IMR-90 (cell line): Measurements from ENCODE around the gene TFDP2. TPM values are rescaled to one million over a fixed set of nuclear protein-coding genes. Genes with fewer than 3 reads are reported as not detected.

Experiments
- ATAC-seq: fragments of 200-7000 bp; cut with Tn5 transposase; 2 replicates; pipeline ENCODE4 v1.9.1; 2020; ENCODE audit warnings: low read depth, mild to moderate bottlenecking, moderate library complexity
- BruUV-seq: library from RNA; stranded (reverse); fragments of 400-500 nt; replicated peaks from 2 replicates; lab custom pipeline; 2021; lab: Mats Ljungman, UMichigan
- CTCF ChIA-PET: fragments of 300-600 bp; formaldehyde crosslinking; extraction: SDS; loops from one replicate; lab custom pipeline; 2021; ENCODE audit warnings: antibody characterized with exemption; lab: Yijun Ruan, JAX
- POLR2A ChIA-PET: fragments of 300-600 bp; sonication (Branson Sonifier 250); formaldehyde crosslinking; loops from one replicate; lab custom pipeline; 2022; ENCODE audit warnings: antibody characterized with exemption; ENCODE audit not compliant: unreplicated experiment; lab: Charles Lee
- DNase-seq: peaks from one replicate; pipeline ENCODE4 v3.0.0; 2013
- H2AFZ ChIP-seq: replicated peaks from 2 replicates; pipeline ENCODE3; 2013; ENCODE audit warnings: low read length, mild to moderate bottlenecking; ENCODE audit not compliant: poor library complexity
- H2AK5ac ChIP-seq: 2 replicates; pipeline ENCODE4 v1.6.1; 2013; ENCODE audit warnings: low read depth, low read length, inconsistent platforms
- H2AK9ac ChIP-seq: replicated peaks from 2 replicates; pipeline ENCODE3; 2013; ENCODE audit warnings: mild to moderate bottlenecking, low read depth, low read length, moderate library complexity; ENCODE audit not compliant: poor library complexity
- H2BK120ac ChIP-seq: 2 replicates; pipeline ENCODE4 v1.6.1; 2013; ENCODE audit warnings: low read depth, low read length, inconsistent platforms
- H2BK15ac ChIP-seq: 3 replicates; pipeline ENCODE4 v1.6.1; 2013; ENCODE audit warnings: low read depth, low read length, inconsistent platforms
- H2BK20ac ChIP-seq: 2 replicates; pipeline ENCODE4 v1.6.1; 2013; ENCODE audit warnings: low read depth, mild to moderate bottlenecking, inconsistent platforms, low read length, moderate library complexity
- H2BK5ac ChIP-seq: 2 replicates; pipeline ENCODE4 v1.6.1; 2013; ENCODE audit warnings: mild to moderate bottlenecking, low read depth, low read length, inconsistent platforms; ENCODE audit not compliant: poor library complexity, severe bottlenecking
- H3K14ac ChIP-seq: replicated peaks from 2 replicates; pipeline ENCODE4 v1.6.1; 2013; ENCODE audit warnings: low read depth, low read length, inconsistent platforms
- H3K18ac ChIP-seq: 2 replicates; pipeline ENCODE4 v1.6.1; 2013; ENCODE audit warnings: low read depth, low read length, control low read depth
- H3K23ac ChIP-seq: 2 replicates; pipeline ENCODE4 v1.6.1; 2013; ENCODE audit warnings: low read depth, low read length, inconsistent platforms
- H3K27ac ChIP-seq: 2 replicates; pipeline ENCODE4 v1.5.1; 2013; ENCODE audit warnings: mild to moderate bottlenecking, control low read depth, low read length; ENCODE audit not compliant: insufficient read depth
- H3K27me3 ChIP-seq: 2 replicates; pipeline ENCODE4 v1.6.1; 2013; ENCODE audit warnings: low read length; ENCODE audit not compliant: control insufficient read depth, insufficient read depth
- H3K36me3 ChIP-seq: 2 replicates; pipeline ENCODE4 v1.6.1; 2013; ENCODE audit warnings: low read length, mixed read lengths; ENCODE audit not compliant: control insufficient read depth, insufficient read depth
- H3K4ac ChIP-seq: 2 replicates; pipeline ENCODE4 v1.6.1; 2013; ENCODE audit warnings: low read depth, low read length, inconsistent platforms
- H3K4me1 ChIP-seq: 2 replicates; pipeline ENCODE4 v1.6.1; 2013; ENCODE audit warnings: low read length, mixed read lengths; ENCODE audit not compliant: control insufficient read depth, insufficient read depth
- H3K4me2 ChIP-seq: 2 replicates; pipeline ENCODE4 v1.6.1; 2013; ENCODE audit warnings: low read depth, mild to moderate bottlenecking, control low read depth, low read length, moderate library complexity
- H3K4me3 ChIP-seq: 2 replicates; pipeline ENCODE4 v1.5.1; 2013; ENCODE audit warnings: low read depth, mild to moderate bottlenecking, control low read depth, low read length, moderate library complexity; ENCODE audit not compliant: insufficient read depth
- H3K56ac ChIP-seq: 2 replicates; pipeline ENCODE4 v1.6.1; 2013; ENCODE audit warnings: low read length, inconsistent platforms; ENCODE audit not compliant: insufficient read depth; ENCODE audit errors: extremely low read depth
- H3K79me1 ChIP-seq, 2 experiments: 2 replicates each; pipeline ENCODE4 v1.6.1; 2013; ENCODE audit warnings: low read length in 2 of 2, inconsistent platforms in 1 of 2, low read depth in 1 of 2
- H3K9ac ChIP-seq: 2 replicates; pipeline ENCODE4 v1.6.1; 2013; ENCODE audit warnings: low read depth, low read length, control low read depth
- H3K9me1 ChIP-seq: 2 replicates; pipeline ENCODE4 v1.6.1; 2013; ENCODE audit warnings: low read length, inconsistent platforms; ENCODE audit not compliant: insufficient read depth
- H3K9me3 ChIP-seq: 2 replicates; pipeline ENCODE4 v1.6.1; 2013; ENCODE audit warnings: low read length; ENCODE audit not compliant: control insufficient read depth, insufficient read depth
- H4K20me1 ChIP-seq: 2 replicates; pipeline ENCODE4 v1.6.1; 2013; ENCODE audit warnings: low read length, inconsistent platforms; ENCODE audit not compliant: insufficient read depth
- H4K5ac ChIP-seq: 2 replicates; pipeline ENCODE4 v1.6.1; 2013; ENCODE audit warnings: mild to moderate bottlenecking, low read depth, low read length, control low read depth
- H4K8ac ChIP-seq, 2 experiments: 2 replicates each; pipeline ENCODE4 v1.6.1; 2013; ENCODE audit warnings: low read depth in 2 of 2, low read length in 2 of 2, control low read depth in 1 of 2, inconsistent platforms in 1 of 2
- H4K91ac ChIP-seq: 2 replicates; pipeline ENCODE4 v1.6.1; 2013; ENCODE audit warnings: low read depth, low read length, inconsistent platforms; ENCODE audit not compliant: insufficient read depth
- BHLHE40 ChIP-seq: fragments of 150-350 bp; IDR thresholded peaks from 2 replicates; pipeline ENCODE4 v1.6.1; 2016; ENCODE audit warnings: mild to moderate bottlenecking, low read depth, low read length
- CEBPB ChIP-seq: IDR thresholded peaks from 2 replicates; pipeline ENCODE4 v1.6.1; 2012; ENCODE audit warnings: low read depth, low read length, improper control_type of control experiment
- FOS ChIP-seq: fragments of 150-350 bp; IDR thresholded peaks from 2 replicates; pipeline ENCODE4 v1.6.1; 2016; ENCODE audit warnings: low read depth, low read length
- MAFK ChIP-seq: IDR thresholded peaks from 2 replicates; pipeline ENCODE4 v1.6.1; 2012; ENCODE audit warnings: low read depth, low read length, improper control_type of control experiment
- MAZ ChIP-seq: IDR thresholded peaks from 2 replicates; pipeline ENCODE4 v1.6.1; 2012; ENCODE audit warnings: low read depth, mild to moderate bottlenecking, low read length, improper control_type of control experiment, moderate library complexity, borderline replicate concordance
- MXI1 ChIP-seq: IDR thresholded peaks from 2 replicates; pipeline ENCODE4 v1.6.1; 2012; ENCODE audit warnings: low read depth, mild to moderate bottlenecking, low read length, moderate library complexity, borderline replicate concordance
- NFE2L2 ChIP-seq: fragments of 150-350 bp; IDR thresholded peaks from 2 replicates; pipeline ENCODE4 v1.6.1; 2016; ENCODE audit warnings: low read depth, mild to moderate bottlenecking, low read length
- RAD21 ChIP-seq: IDR thresholded peaks from 2 replicates; pipeline ENCODE4 v1.6.1; 2012; ENCODE audit warnings: low read length, improper control_type of control experiment
- RCOR1 ChIP-seq: IDR thresholded peaks from 2 replicates; pipeline ENCODE4 v1.6.1; 2012; ENCODE audit warnings: mild to moderate bottlenecking, low read length, improper control_type of control experiment; ENCODE audit not compliant: insufficient replicate concordance
- RFX5 ChIP-seq: IDR thresholded peaks from 2 replicates; pipeline ENCODE4 v1.8.0; 2012; ENCODE audit warnings: low read depth, mild to moderate bottlenecking, low read length, moderate library complexity
- SMC3 ChIP-seq: fragments of 150-350 bp; IDR thresholded peaks from 2 replicates; pipeline ENCODE4 v1.6.1; 2016; ENCODE audit warnings: low read depth, mild to moderate bottlenecking, antibody characterized with exemption, low read length, moderate library complexity
- WGBS, 2 experiments: methylation state at CpG; one replicate each; pipeline versions ENCODE4 v1.1.5 to v1.1.7; 2013; ENCODE audit warnings: missing lambda C conversion rate in 2 of 2; ENCODE audit not compliant: insufficient read length in 1 of 2; ENCODE audit errors: extremely low coverage in 2 of 2; 5-methylcytosine and 5-hydroxymethylcytosine counted together
- dilution Hi-C: fragments of 300-500 bp; cut with HindIII; formaldehyde crosslinking; loops from one replicate; pipeline ENCODE4 v1.14.3; 2018; ENCODE audit warnings: low sequenced_read_pairs; ENCODE audit not compliant: unreplicated experiment
- in situ Hi-C: fragments of 300-500 bp; cut with MboI; formaldehyde crosslinking; loops from 3 replicates; pipeline ENCODE4 v1.14.3; 2019; ENCODE audit warnings: low sequenced_read_pairs, inconsistent platforms, mixed read lengths
- intact Hi-C: fragments of 100-400 bp; cut with micrococcal nuclease; formaldehyde crosslinking; loops from 2 replicates; pipeline ENCODE4 v1.10.0; 2022
- polyA plus RNA-seq, 3 experiments: library from polyadenylated mRNA; depleted of rRNA; stranded (reverse); fragments of >200 nt; gene quantifications; 2 replicates each; pipeline ENCODE4 v1.2.3, GENCODE V29; 2012; ENCODE audit warnings: low replicate concordance in 1 of 3
- total RNA-seq: library from RNA; depleted of rRNA; stranded (reverse); fragments of >200 nt; gene quantifications from 2 replicates; pipeline ENCODE4 v1.2.3, GENCODE V29; 2012
- TF ChIP-seq, protein P1 (sequence below): fragments of 150-350 bp; IDR thresholded peaks from 2 replicates; pipeline ENCODE4 v1.6.1; 2016; ENCODE audit warnings: low read depth, mild to moderate bottlenecking, low read length, moderate library complexity, borderline replicate concordance
- TF ChIP-seq, protein P2 (sequence below): conservative IDR thresholded peaks from 2 replicates; pipeline ENCODE4 v1.5.1; 2012; ENCODE audit warnings: mild to moderate bottlenecking, low read depth, low read length, improper control_type of control experiment

TFDP2 gene
- total and polyA plus RNA-seq, 2 of the 4 experiments (the other 2 are of a cell fraction), result 10.7 to 23.7 TPM

DNA sequence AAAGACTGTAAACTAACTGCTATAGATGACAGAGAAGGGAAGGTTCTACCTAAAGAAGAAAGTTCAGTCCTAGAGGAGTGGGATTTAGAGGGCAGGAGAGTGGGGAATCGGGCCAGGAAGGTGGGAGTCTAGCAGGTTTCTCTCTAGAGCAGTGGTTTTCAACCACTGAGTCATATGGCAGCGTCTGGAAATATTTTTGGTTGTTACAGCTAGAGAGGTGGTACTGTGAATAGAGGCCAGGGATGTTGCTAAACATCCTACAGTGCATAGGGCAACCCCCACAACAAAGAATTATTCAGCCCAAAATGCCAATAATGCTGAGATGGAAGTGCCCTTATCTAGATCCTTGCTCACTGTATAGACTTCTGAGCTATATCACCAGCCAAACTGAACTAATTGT, 244.2 kb downstream of the TFDP2 start:
- H3K4ac ChIP-seq, result no peak overlapping the region
- no peak overlapping the region for H3K9ac ChIP-seq
- peaks cover 3% of the 10 kb centered on the region; the same call in 1 of the 2 replicates for H3K4me1 ChIP-seq
- H3K56ac ChIP-seq, result no peak overlapping the region
- H3K9me3 ChIP-seq, result no peaks in the 10 kb centered on the region
- no peak overlapping the region for H4K91ac ChIP-seq
- no peaks in the 10 kb centered on the region; the same call in 1 of the 2 replicates for H4K20me1 ChIP-seq
- no peak overlapping the region for H2BK15ac ChIP-seq
- no peak overlapping the region for H3K4me3 ChIP-seq
- H2BK20ac ChIP-seq, result no peak overlapping the region
- DNase-seq, result peak; percentile 19
- ChIA-PET POLR2A (no interaction called here), CTCF (interaction anchor here (0.6 kb wide), 1 partner anchor 159 kb away, joined by 3 read pairs; no protein-coding TSS in a partner anchor)
- no peak overlapping the region for H3K18ac ChIP-seq
- TF ChIP-seq, protein P1, sequence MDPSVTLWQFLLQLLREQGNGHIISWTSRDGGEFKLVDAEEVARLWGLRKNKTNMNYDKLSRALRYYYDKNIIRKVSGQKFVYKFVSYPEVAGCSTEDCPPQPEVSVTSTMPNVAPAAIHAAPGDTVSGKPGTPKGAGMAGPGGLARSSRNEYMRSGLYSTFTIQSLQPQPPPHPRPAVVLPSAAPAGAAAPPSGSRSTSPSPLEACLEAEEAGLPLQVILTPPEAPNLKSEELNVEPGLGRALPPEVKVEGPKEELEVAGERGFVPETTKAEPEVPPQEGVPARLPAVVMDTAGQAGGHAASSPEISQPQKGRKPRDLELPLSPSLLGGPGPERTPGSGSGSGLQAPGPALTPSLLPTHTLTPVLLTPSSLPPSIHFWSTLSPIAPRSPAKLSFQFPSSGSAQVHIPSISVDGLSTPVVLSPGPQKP, result no peak
- no peak for TF ChIP-seq RCOR1
- no peak for TF ChIP-seq MAZ
- no peak for TF ChIP-seq FOS
- TF ChIP-seq MXI1, result no peak
- no peak for TF ChIP-seq MAFK
- TF ChIP-seq BHLHE40, result no peak
- TF ChIP-seq SMC3, result no peak
- TF ChIP-seq NFE2L2, result no peak
- TF ChIP-seq CEBPB, result no peak; the same call in 1 of the 2 replicates
- TF ChIP-seq, protein P2, sequence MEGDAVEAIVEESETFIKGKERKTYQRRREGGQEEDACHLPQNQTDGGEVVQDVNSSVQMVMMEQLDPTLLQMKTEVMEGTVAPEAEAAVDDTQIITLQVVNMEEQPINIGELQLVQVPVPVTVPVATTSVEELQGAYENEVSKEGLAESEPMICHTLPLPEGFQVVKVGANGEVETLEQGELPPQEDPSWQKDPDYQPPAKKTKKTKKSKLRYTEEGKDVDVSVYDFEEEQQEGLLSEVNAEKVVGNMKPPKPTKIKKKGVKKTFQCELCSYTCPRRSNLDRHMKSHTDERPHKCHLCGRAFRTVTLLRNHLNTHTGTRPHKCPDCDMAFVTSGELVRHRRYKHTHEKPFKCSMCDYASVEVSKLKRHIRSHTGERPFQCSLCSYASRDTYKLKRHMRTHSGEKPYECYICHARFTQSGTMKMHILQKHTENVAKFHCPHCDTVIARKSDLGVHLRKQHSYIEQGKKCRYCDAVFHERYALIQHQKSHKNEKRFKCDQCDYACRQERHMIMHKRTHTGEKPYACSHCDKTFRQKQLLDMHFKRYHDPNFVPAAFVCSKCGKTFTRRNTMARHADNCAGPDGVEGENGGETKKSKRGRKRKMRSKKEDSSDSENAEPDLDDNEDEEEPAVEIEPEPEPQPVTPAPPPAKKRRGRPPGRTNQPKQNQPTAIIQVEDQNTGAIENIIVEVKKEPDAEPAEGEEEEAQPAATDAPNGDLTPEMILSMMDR, result no peak
- TF ChIP-seq RAD21, result no peak
- no peak for TF ChIP-seq RFX5
- H3K23ac ChIP-seq, result no peak overlapping the region
- H2BK120ac ChIP-seq, result no peak overlapping the region
- H2AFZ ChIP-seq, result no peak overlapping the region
- H3K27me3 ChIP-seq, result no peaks in the 10 kb centered on the region
- H2AK5ac ChIP-seq, result no peak overlapping the region
- H3K79me1 ChIP-seq, result peaks cover 41 to 50% of the 10 kb centered on the region in 2 experiments
- H3K27ac ChIP-seq, result no peak overlapping the region
- intact Hi-C loops, result no loop called here
- no peak overlapping the region for H3K4me2 ChIP-seq
- H4K5ac ChIP-seq, result no peak overlapping the region
- no peak for ATAC-seq
- no peak overlapping the region for H4K8ac ChIP-seq
- no peak overlapping the region for H2AK9ac ChIP-seq
- no CpG with 5 or more reads among the region's 2 CpGs for WGBS, 2 experiments
- peaks cover 7% of the 10 kb centered on the region for H3K9me1 ChIP-seq
- H3K36me3 ChIP-seq, result peaks cover 19% of the 10 kb centered on the region
- in situ Hi-C loops, result no loop called here
- H3K14ac ChIP-seq, result no peak overlapping the region
- dilution Hi-C loops, result no loop called here
- no peak overlapping the region for H2BK5ac ChIP-seq
- BruUV-seq, result no TSS peak
